H9 (cell line): ENCODE results near the gene NEDD9. TPM values are rescaled to one million over a fixed set of nuclear protein-coding genes. Genes with fewer than 3 reads are reported as not detected.

ENCODE experiments used
- DNase-seq: peaks from one replicate; pipeline ENCODE4 v3.0.0-alpha.2; 2017
- H2AFZ ChIP-seq: one replicate; pipeline ENCODE4 v1.6.1; 2013; ENCODE audit warnings: mild to moderate bottlenecking, low read length, control low read depth, moderate library complexity
- H2AK5ac ChIP-seq: 2 replicates; pipeline ENCODE4 v1.6.1; 2013; ENCODE audit warnings: low read length, control low read depth, mixed read lengths; ENCODE audit not compliant: insufficient read length
- H2BK120ac ChIP-seq: one replicate; pipeline ENCODE4 v1.6.1; 2013; ENCODE audit warnings: low read depth, mild to moderate bottlenecking, low read length, control low read depth, inconsistent platforms; ENCODE audit not compliant: poor library complexity, severe bottlenecking
- H2BK12ac ChIP-seq: 2 replicates; pipeline ENCODE4 v1.6.1; 2013; ENCODE audit warnings: low read length, control low read depth, mixed read lengths, low read depth; ENCODE audit not compliant: insufficient read length
- H2BK15ac ChIP-seq: 2 replicates; pipeline ENCODE4 v1.6.1; 2013; ENCODE audit warnings: low read depth, low read length, control low read depth
- H2BK20ac ChIP-seq: one replicate; pipeline ENCODE4 v1.6.1; 2013; ENCODE audit warnings: low read depth, mild to moderate bottlenecking, low read length, control low read depth, inconsistent platforms; ENCODE audit not compliant: poor library complexity, severe bottlenecking
- H2BK5ac ChIP-seq: 2 replicates; pipeline ENCODE4 v1.6.1; 2013; ENCODE audit warnings: low read length, control low read depth, mixed read lengths; ENCODE audit not compliant: insufficient read length
- H3K14ac ChIP-seq: 2 replicates; pipeline ENCODE4 v1.6.1; 2013; ENCODE audit warnings: low read length, control low read depth; ENCODE audit not compliant: insufficient read depth
- H3K18ac ChIP-seq: 2 replicates; pipeline ENCODE4 v1.6.1; 2013; ENCODE audit warnings: low read depth, mild to moderate bottlenecking, mixed read lengths, low read length, control low read depth; ENCODE audit not compliant: insufficient read length
- H3K23ac ChIP-seq: 2 replicates; pipeline ENCODE4 v1.6.1; 2013; ENCODE audit warnings: low read length, control low read depth, mixed read lengths, low read depth; ENCODE audit not compliant: insufficient read length
- H3K23me2 ChIP-seq: 2 replicates; pipeline ENCODE4 v1.6.1; 2013; ENCODE audit warnings: low read depth, mild to moderate bottlenecking, mixed read lengths, low read length, control low read depth; ENCODE audit not compliant: insufficient read length, poor library complexity, severe bottlenecking
- H3K27ac ChIP-seq: 2 replicates; pipeline ENCODE4 v1.5.1; 2013; ENCODE audit warnings: low read length, control low read depth, mixed read lengths, low read depth; ENCODE audit not compliant: insufficient read length
- H3K27me3 ChIP-seq: 2 replicates; pipeline ENCODE4 v1.6.1; 2013; ENCODE audit warnings: low read length, control low read depth, inconsistent platforms; ENCODE audit not compliant: insufficient read depth
- H3K4ac ChIP-seq: 2 replicates; pipeline ENCODE4 v1.6.1; 2013; ENCODE audit warnings: low read depth, mild to moderate bottlenecking, control low read depth, inconsistent platforms, low read length, moderate library complexity
- H3K4me1 ChIP-seq: 2 replicates; pipeline ENCODE4 v1.6.1; 2013; ENCODE audit warnings: low read length, control low read depth, inconsistent platforms; ENCODE audit not compliant: insufficient read depth
- H3K4me2 ChIP-seq: 2 replicates; pipeline ENCODE4 v1.6.1; 2013; ENCODE audit warnings: low read length, control low read depth, mixed read lengths; ENCODE audit not compliant: insufficient read length, insufficient read depth
- H3K56ac ChIP-seq: 2 replicates; pipeline ENCODE4 v1.6.1; 2013; ENCODE audit warnings: low read depth, mild to moderate bottlenecking, mixed read lengths, low read length, control low read depth; ENCODE audit not compliant: insufficient read length
- H3K79me1 ChIP-seq: 2 replicates; pipeline ENCODE4 v1.6.1; 2013; ENCODE audit warnings: low read depth, mild to moderate bottlenecking, moderate library complexity, low read length, control low read depth, inconsistent platforms; ENCODE audit not compliant: insufficient read depth, poor library complexity, severe bottlenecking
- H3K79me2 ChIP-seq: 2 replicates; pipeline ENCODE4 v1.6.1; 2013; ENCODE audit warnings: low read length, control low read depth, inconsistent platforms; ENCODE audit not compliant: insufficient read depth
- H3K9ac ChIP-seq: 2 replicates; pipeline ENCODE4 v1.6.1; 2013; ENCODE audit warnings: low read length, control low read depth, mixed read lengths; ENCODE audit not compliant: insufficient read length; ENCODE audit errors: extremely low read depth
- H3K9me3 ChIP-seq: one replicate; pipeline ENCODE4 v1.6.1; 2013; ENCODE audit warnings: low read depth, low read length, inconsistent platforms; ENCODE audit not compliant: control insufficient read depth
- H3T11ph ChIP-seq: one replicate; pipeline ENCODE4 v1.6.1; 2013; ENCODE audit warnings: mild to moderate bottlenecking, low read length, control low read depth, inconsistent platforms
- H4K20me1 ChIP-seq: one replicate; pipeline ENCODE4 v1.6.1; 2013; ENCODE audit not compliant: control insufficient read depth, insufficient read length, insufficient read depth
- H4K5ac ChIP-seq: 2 replicates; pipeline ENCODE4 v1.6.1; 2013; ENCODE audit warnings: low read depth, mild to moderate bottlenecking, mixed read lengths, low read length, control low read depth; ENCODE audit not compliant: insufficient read length
- H4K8ac ChIP-seq: replicated peaks from 2 replicates; pipeline ENCODE4 v1.6.1; 2013; ENCODE audit warnings: low read length, control low read depth, mixed read lengths, low read depth; ENCODE audit not compliant: insufficient read length
- H4K91ac ChIP-seq: 2 replicates; pipeline ENCODE4 v1.6.1; 2013; ENCODE audit warnings: low read depth, mild to moderate bottlenecking, moderate library complexity, mixed read lengths, low read length, control low read depth; ENCODE audit not compliant: insufficient read length
- H3K27ac Mint-ChIP-seq, 3 experiments: 2 replicates in 2 of 3; 3 replicates in 1 of 3; pipeline ENCODE4 v1.8.0; 2020 to 2021; ENCODE audit warnings: mixed read lengths in 3 of 3, mild to moderate bottlenecking in 1 of 3, moderate library complexity in 1 of 3
- H3K27me3 Mint-ChIP-seq: 2 replicates; pipeline ENCODE4 v1.8.0; 2021; ENCODE audit warnings: low read depth, mild to moderate bottlenecking, moderate library complexity, mixed read lengths
- H3K36me3 Mint-ChIP-seq, 3 experiments: 2 replicates in 2 of 3; 3 replicates in 1 of 3; pipeline ENCODE4 v1.8.0; 2020 to 2021; ENCODE audit warnings: low read depth in 3 of 3, mixed read lengths in 3 of 3; ENCODE audit not compliant: insufficient read depth in 1 of 3
- H3K4me1 Mint-ChIP-seq, 2 experiments: 2 replicates each; pipeline ENCODE4 v1.8.0; 2020; ENCODE audit warnings: mixed read lengths in 2 of 2
- H3K4me3 Mint-ChIP-seq, 2 experiments: 2 replicates in 1 of 2; 3 replicates in 1 of 2; pipeline ENCODE4 v1.8.0; 2020 to 2021; ENCODE audit warnings: mild to moderate bottlenecking in 2 of 2, mixed read lengths in 2 of 2, moderate library complexity in 1 of 2
- H3K9me3 Mint-ChIP-seq, 2 experiments: 2 replicates in 1 of 2; 3 replicates in 1 of 2; pipeline ENCODE4 v1.8.0; 2020; ENCODE audit warnings: mild to moderate bottlenecking in 2 of 2, mixed read lengths in 2 of 2, moderate library complexity in 1 of 2
- WGBS: extraction: QIAGEN DNeasy Blood & Tissue Kit; methylation state at CpG from one replicate; pipeline ENCODE4 v1.1.7; 2013; ENCODE audit warnings: missing lambda C conversion rate, low lambda C conversion rate, mixed read lengths; ENCODE audit not compliant: insufficient read length; ENCODE audit errors: extremely low coverage; 5-methylcytosine and 5-hydroxymethylcytosine counted together
- total RNA-seq: library from RNA; stranded (reverse); gene quantifications from 2 replicates; pipeline ENCODE4 v1.2.1, GENCODE V29; 2021
- TF ChIP-seq, protein P1 (sequence below): fragments of 200-600 bp; sonication (generic); conservative IDR thresholded peaks from 3 replicates; pipeline ENCODE4 v1.8.0; 2021; ENCODE audit warnings: antibody characterized with exemption, mild to moderate bottlenecking

Gene NEDD9
- total RNA-seq, 1 experiment from 2014 or later, result 5.5 TPM

- no peak overlapping the region for H2BK15ac ChIP-seq
- no peaks in the 10 kb centered on the region for H4K20me1 ChIP-seq
- H3K9me3 ChIP-seq, result no peaks in the 10 kb centered on the region
- H3K79me1 ChIP-seq, result no peaks in the 10 kb centered on the region
- no peak overlapping the region for H2BK12ac ChIP-seq
- H4K5ac ChIP-seq, result no peak overlapping the region
- no peak overlapping the region for H4K91ac ChIP-seq
- WGBS, result no CpG with 5 or more reads among the region's 3 CpGs
- H3K14ac ChIP-seq, result no peak overlapping the region
- no peak overlapping the region for H3K56ac ChIP-seq
- H3K27ac ChIP-seq, result no peak overlapping the region
- no peak overlapping the region for H3K18ac ChIP-seq
- no peak overlapping the region for H3K4me2 ChIP-seq
- H3K4me3 Mint-ChIP-seq, result no peak overlapping the region
- H3K23ac ChIP-seq, result no peak overlapping the region
- H2BK20ac ChIP-seq, result no peak overlapping the region
- no peak overlapping the region for H2BK120ac ChIP-seq
- no peaks in the 10 kb centered on the region for H3K9me3 Mint-ChIP-seq
- H3K79me2 ChIP-seq, result 0 out of 2 replicates have a peak, but pooled peaks cover 1% of the 10 kb centered on the region
- no peak overlapping the region for H3K4ac ChIP-seq
- peaks cover 54 to 59% of the 10 kb centered on the region in 2 experiments for H3K4me1 Mint-ChIP-seq
- no peaks in the 10 kb centered on the region for H3K27me3 ChIP-seq
- no peaks in the 10 kb centered on the region for H3K27me3 Mint-ChIP-seq
- H2BK5ac ChIP-seq, result no peak overlapping the region
- TF ChIP-seq, protein P1, sequence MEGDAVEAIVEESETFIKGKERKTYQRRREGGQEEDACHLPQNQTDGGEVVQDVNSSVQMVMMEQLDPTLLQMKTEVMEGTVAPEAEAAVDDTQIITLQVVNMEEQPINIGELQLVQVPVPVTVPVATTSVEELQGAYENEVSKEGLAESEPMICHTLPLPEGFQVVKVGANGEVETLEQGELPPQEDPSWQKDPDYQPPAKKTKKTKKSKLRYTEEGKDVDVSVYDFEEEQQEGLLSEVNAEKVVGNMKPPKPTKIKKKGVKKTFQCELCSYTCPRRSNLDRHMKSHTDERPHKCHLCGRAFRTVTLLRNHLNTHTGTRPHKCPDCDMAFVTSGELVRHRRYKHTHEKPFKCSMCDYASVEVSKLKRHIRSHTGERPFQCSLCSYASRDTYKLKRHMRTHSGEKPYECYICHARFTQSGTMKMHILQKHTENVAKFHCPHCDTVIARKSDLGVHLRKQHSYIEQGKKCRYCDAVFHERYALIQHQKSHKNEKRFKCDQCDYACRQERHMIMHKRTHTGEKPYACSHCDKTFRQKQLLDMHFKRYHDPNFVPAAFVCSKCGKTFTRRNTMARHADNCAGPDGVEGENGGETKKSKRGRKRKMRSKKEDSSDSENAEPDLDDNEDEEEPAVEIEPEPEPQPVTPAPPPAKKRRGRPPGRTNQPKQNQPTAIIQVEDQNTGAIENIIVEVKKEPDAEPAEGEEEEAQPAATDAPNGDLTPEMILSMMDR, result no peak
- H3K9ac ChIP-seq, result no peak overlapping the region
- no peak overlapping the region for H2AK5ac ChIP-seq
- no peak overlapping the region for H3T11ph ChIP-seq
- no peak overlapping the region for H3K27ac Mint-ChIP-seq
- no peak for DNase-seq
- peaks cover 0 to 3% (median 0%) of the 10 kb centered on the region in 3 experiments; a peak in 1 of 7 replicates for H3K36me3 Mint-ChIP-seq
- H4K8ac ChIP-seq, result no peak overlapping the region
- peaks cover 21% of the 10 kb centered on the region for H3K4me1 ChIP-seq
- no peak overlapping the region for H2AFZ ChIP-seq
- H3K23me2 ChIP-seq, result no peaks in the 10 kb centered on the region
These were observed 25.9 kb downstream of the NEDD9 start for GRCh38 chr6:11206576-11206975.
